Dedifferentiated amniotic fluid mesenchymal stem cell (primary cell): ENCODE data around the gene ASIC4.

ENCODE experiments used
- DNase-seq: peaks from one replicate; pipeline ENCODE4 v3.0.0-alpha.2; 2016; ENCODE audit errors: extremely low spot score

The ASIC4 gene

GRCh38 chr2:219498280-219499057 is 15.8 kb upstream of the ASIC4 start, which contains the start of gene GMPPA:
GMPPA (plus strand) TSS chr2:219498891; CDS start chr2:219499976, 1,085 bp downstream.
- peak; percentile 99 for DNase-seq

DNA sequence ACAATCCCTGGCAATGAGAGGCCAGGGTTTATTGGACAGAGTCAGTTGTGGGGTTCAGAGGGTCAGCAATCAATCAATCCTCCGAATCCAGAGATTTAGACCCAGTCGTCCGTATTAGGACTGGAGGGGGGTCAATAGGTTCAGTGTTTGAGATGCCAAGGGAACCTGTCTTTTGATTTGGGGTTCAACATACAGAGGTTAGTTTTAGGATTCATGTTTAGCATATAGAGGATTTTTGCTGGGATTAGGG is 15.3 kb upstream of the ASIC4 start:
- DNase-seq, result no peak

DNA sequence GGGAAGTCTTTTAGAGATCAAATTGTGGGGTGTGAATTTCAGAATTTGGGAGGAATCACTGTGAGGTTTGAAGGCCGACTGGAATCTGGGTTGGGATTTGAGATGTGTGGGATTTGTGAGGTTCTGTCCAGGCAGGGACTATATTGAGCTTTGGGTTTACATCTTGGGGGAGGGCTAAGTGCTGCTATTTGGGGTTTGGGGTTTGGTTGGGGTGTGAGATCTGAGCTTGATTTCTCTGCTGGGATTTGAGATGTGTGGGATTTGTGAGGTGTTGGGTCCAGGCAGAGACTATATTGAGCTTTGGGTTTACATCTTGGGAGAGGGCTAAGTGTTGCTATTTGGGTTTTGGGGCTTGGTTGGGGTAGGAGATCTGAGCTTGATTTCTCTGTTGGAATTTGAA is 14.7 kb upstream of the ASIC4 start:
- DNase-seq, result no peak

DNA sequence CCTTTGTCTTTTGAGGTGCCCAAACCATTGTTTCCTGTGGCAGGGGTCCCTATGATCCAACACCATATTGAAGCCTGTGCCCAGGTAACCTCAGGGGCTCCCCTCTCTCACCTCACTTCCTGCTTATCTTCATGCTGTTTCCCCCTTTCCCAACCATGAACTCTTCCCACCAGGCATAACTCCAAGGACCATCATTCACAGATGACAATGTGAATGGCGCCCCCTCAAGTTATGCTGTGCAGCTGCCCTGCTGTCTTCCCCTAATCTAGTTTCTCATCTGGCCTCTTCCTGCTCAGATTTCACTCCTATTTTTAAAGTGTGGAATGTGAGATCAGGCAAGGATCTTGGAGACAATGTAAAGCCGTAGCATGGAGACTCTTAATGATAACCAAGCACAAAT is 14.1 kb upstream of the ASIC4 start:
- DNase-seq, result peak; percentile 16

DNA sequence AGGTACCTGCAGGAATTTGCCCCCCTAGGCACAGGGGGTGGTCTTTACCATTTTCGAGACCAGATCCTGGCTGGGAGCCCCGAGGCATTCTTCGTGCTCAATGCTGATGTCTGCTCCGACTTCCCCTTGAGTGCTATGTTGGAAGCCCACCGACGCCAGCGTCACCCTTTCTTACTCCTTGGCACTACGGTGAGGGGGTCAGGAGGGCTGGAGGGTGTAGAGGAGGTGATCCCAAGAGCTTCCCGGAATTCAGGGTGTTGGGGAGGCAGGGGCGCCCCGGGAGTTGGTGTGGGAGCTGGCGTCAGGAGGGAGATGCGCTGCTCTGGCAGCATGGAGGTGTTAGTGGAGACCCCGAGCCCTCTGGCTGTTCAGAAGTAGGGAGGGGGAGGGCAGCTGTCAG is 12.4 kb upstream of the ASIC4 start:
- no peak for DNase-seq

GRCh38 chr2:219502618-219503017 is 11.7 kb upstream of the ASIC4 start:
- no peak for DNase-seq

DNA sequence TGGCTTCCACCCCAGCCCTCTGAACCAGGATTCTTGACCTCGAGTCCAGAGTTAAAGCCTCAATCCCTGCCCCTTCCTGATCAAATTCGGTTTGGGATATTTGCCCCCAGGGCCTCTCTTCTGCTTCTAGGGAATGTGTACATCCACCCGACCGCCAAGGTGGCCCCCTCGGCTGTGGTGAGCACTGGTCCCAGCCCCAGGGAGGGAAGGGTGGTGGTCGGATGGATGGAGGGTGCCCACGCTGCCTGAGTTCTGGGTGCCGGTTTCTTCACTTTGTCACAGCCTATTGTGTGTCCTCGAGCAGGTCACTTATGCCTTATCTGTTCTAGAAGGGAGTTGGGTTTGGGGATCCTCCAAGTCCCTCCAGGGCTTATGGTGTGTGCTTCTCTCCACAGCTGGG is 8.7 kb upstream of the ASIC4 start:
- DNase-seq, result no peak

DNA sequence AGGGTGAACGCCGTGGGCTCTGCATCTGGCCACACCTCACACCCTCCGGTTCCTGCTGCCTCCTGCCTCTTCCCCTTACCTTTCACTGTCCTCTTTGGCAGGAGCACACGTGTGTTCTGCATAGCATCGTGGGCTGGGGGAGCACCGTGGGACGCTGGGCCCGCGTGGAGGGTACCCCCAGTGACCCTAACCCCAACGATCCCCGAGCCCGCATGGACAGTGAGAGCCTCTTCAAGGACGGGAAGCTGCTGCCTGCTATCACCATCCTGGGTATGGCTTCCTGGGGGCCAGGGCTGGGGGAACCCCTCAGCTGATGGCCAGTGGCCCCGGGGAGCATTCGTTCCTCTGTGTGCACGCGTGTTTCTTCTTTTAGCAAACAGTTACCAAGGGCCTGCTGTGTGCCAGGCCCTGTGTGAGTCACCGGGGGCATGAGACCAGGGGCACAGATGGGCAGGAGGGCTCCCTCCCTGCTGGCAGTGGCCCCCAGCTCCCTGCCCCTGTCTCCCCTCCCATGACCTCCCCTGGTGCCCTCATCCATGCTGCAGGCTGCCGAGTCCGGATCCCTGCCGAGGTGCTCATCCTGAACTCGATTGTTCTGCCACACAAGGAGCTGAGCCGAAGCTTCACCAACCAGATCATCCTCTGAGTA is 8.0 kb upstream of the ASIC4 start:
- no peak for DNase-seq

GRCh38 chr2:219506802-219507526 is 7.3 kb upstream of the ASIC4 start:
- no peak for DNase-seq

DNA sequence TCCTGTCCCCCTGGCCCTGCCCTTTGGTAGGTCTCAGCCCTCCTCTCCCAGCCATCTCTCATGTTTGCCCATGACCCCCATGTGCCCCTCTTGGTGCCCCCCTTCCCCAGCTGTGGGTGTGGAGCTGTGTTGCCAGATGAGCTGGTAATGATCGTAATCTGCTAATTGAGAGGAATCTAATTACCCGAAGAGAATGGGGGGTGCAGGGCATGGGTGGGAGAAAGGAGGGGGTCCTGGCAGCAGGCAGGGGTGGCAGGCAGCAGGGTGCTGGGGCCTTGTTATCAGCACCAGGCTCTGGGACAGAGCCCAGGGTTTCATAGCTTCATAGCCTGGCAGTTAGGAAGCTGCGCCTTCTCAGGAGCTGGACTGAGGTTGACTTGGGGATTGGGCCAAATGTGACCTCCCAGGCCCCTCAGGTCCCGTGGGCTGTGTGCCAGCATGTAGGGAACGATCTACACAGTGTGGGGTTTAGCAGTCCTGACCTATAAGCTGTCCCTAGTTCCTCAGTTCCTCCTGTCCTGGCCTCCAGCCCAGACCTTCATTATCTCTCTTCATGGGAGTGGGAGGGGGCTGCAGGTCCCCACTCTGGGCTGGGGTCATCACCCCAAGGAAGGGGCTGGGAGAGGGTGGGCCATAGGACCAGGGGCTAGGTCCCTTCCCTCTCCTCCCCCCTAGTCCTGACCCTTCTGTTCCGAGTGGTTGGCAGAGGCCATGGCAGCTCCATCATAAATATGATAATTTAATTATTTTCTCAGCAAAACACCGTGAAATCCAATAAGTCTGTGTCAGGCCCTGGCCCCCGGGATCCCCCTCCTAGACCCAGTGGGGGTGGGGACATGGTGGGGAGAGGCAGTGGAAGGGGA is 6.5 kb upstream of the ASIC4 start:
- no peak for DNase-seq

DNA sequence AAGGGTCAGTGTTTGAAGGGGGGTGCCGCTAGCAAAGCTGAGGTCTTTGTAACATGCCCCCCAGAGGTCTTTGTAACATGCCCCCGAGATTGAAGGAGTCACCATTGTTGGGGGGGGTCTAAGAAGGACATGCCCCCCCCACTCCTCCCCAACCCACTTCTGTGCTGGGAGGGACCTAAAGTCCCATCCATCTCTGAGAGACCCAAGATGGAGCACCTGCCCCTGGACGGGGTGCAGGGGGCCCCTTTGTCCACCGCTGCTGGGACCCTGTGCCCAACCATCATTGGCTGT is 5.9 kb upstream of the ASIC4 start:
- DNase-seq, result no peak

GRCh38 chr2:219508971-219509779 is 5.1 kb upstream of the ASIC4 start:
- DNase-seq, result no peak

- peak; percentile 26 for DNase-seq
These were observed 4.3 kb upstream of the ASIC4 start for GRCh38 chr2:219509780-219510511.

DNA sequence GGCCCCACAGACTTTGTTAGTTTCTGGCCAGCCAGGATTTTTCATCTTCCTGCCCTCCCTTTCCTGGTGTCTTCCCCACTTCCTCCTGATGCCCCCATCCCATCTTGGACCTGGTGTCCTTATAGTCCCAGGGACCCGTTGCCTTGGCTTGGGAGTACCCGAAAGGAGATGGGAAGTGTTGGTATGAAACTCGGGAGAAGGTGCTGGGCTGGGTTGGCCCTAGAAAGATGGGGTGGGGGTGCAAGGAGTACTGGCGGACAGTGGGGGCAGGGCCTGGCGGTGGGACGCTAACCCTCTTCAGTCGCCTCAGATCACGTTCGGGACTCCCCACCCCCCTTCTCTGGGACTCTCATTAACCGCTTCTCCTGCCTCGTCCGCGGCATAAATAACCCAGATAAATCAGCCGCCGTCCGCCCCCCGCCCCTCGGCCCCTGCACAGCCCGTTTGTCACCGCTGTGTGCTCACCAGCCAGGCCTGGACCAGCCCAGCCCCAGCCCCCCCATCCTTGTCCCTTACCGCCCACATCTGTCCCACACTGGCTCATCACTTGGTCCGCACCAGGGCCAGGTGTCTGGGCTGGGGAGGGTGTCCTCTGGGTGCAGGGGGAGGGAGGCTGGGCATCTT is 3.7 kb upstream of the ASIC4 start:
- DNase-seq, result no peak

DNA sequence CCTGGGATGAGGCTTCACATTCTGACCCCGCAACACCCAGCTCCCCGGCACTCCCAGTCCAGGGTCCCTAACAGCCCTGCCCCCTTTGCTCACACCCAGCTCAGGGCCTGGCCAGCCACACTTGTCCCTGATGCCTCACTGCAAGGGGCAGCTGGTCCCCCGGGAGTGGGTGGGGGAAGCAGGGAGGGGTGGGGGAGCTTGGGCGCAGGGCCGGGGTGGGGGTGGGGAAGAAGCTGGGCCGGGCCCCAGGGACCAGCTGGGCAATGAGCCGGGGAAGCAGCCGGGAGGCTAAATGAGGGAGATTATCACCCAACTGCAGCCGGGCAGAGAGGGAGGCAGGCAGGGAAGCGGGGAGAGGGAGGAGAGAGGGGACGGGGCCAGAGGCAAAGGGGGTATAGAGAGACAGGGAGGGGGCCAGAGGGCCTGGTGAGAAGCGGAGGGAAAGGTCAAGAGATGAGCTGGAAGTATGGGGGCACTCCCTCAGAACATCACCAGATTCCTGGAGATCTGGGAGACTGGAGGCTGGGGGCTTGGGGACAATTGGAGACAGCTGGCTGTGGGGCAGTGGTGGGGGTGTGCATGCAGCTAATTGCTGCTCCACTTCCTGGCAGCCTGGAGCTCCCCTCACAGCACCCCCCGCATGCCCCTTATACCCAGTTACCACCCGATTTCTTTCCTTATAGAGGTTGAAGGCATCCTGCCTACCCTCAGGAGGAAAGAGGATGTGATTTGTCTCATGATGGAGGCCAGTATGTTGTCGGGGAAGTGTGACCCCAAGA is 2.5 kb upstream of the ASIC4 start:
- no peak for DNase-seq

DNA sequence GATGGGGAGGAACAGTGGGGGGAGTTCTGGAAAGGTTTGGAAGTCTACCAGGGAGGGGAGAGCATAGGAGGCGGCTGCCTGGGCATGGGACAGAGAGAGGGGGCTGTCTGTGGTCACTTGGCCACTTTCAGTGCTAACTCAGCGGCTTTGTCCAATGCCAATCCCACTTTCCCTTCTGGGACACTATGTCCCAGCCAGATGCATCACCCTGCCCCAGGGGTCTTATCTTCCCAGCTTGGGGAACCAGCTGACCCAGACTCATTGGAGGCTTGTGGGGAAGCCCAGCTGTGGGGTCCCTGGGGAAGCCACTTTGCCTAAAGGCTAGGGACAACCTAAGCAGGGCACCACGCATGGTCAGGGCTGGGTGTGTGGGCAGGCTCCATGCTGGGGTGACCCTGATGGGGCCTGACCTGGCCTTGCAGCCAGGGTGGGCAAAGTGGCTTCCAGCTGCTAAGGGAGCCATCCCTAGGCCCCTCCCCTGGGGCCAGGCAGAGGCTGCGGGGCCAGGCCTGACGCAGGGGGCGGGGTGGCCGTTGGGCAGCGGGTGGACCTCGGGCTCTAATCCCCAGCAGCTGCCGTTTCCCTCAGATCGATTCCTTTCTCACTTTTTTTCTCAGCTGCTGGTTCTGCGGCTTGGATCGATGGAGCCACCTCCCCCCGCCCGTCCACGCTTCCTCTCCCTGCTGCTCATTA is 1.6 kb upstream of the ASIC4 start:
- no peak for DNase-seq

DNA sequence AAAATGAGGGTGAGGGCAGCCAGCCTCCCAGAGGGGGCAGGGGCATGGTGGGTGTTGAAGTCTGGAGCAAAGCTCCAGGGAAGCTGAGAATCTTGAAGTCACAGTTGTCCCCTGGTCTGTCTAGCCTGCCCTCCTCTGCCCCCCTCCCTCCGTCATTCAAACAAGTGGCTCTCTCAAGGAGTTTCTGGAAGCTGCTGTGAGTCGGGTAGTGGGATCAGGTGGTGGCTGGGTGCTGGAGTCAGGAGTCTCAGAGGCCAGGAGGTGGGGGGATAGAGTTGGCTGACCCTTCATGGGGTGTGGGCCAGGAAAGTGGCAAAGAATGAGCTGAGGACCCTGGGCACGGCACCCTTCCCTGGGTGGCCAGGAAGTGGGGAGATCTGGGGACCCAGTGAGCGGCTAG is 495 bp upstream of the ASIC4 start:
- DNase-seq, result no peak

DNA sequence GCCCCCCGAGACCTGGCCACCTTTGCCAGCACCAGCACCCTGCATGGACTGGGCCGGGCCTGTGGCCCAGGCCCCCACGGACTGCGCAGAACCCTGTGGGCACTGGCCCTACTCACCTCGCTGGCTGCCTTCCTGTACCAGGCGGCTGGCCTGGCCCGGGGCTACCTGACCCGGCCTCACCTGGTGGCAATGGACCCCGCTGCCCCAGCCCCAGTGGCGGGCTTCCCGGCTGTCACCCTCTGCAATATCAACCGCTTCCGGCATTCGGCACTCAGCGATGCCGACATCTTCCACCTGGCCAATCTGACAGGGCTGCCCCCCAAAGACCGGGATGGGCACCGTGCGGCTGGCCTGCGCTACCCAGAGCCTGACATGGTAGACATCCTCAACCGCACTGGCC is 554 bp downstream of the ASIC4 start:
- DNase-seq, result no peak
